ENCODE measurements around the gene CDX1.

GRCh38 chr5:150188146-150188842, 21.7 kb downstream of the CDX1 start:
- no peak for TF ChIP-seq EZH2phosphoT487 (conservative IDR thresholded peaks at IDR 0.05; ENCODE audit: low read length)
- no peak for TF ChIP-seq CTCF (IDR thresholded peaks at IDR 0.05; ENCODE audit: insufficient read depth, low read length, poor library complexity, severe bottlenecking)

All from SU-DHL-6 (cell line).